ENCODE data around the gene TMEM247. TPM values are rescaled to one million over a fixed set of nuclear protein-coding genes. Genes with fewer than 3 reads are reported as not detected.

TMEM247 gene
- polyA plus RNA-seq (2012; rRNA removed), result not detected in 2 replicates
- polyA plus RNA-seq (2012; cell fraction: cytosol; rRNA removed), result not detected in 2 replicates
- polyA plus RNA-seq (2012; cell fraction: nucleus; rRNA removed), result not detected in 2 replicates

DNA sequence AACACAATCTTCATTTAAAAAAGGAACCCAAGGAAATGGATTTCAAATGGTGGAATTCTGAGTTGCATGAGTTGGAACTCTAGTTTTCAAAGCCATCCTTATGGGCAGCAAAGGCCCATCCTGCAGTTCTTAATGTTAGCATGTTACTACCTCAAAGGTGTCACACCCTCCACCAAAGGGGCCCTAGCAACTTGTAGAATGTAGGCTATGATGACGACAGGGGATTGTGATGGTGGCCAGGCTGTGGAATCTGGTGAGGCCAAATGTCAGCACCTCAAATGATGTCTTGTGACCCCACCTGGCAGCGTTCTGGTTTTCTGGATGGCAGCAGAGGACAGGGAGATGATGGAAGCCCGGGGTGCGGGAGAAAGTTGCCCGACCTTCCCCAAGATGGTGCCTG, at the start of gene TMEM247:
Gene TMEM247, plus strand, starts transcription at position 301 of the 400 bp plus-strand sequence.
- ChIA-PET CTCF (no interaction called here), POLR2A (no interaction called here)

DNA sequence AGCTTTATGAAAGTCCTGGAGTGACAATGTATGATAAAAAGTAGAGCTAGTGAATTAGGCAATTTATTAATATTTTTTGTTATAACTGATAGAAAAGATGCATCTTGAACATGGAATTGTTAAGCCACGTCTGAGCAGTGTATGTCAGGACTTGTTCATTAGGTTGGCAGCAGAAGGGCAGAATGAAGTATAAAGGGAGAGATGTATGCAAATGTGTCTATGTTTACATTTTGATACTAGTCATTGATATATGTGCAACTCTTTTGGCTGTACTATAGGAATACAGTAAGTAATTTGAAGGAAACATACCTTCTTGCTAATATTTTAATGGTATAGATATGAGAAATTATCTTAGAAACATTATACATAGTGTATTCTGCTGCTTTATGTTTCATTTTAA, 49.0 kb upstream of the TMEM247 start:
- no peaks in the 10 kb centered on the region for H3K36me3 ChIP-seq (replicated peaks in 1 of 2; ENCODE audit: control insufficient read depth in 1 of 2, insufficient read depth in 2 of 2, low read length in 1 of 2)
- DNase-seq, result no peak
- 61% methylated on average over 1 of the region's 1 CpG for WGBS (ENCODE audit: low lambda C conversion rate)
- H3K27me3 ChIP-seq (ENCODE audit: insufficient read depth), result no peaks in the 10 kb centered on the region
- no peak overlapping the region for H2AFZ ChIP-seq (ENCODE audit: low read depth)
- CTCF ChIA-PET, result interaction anchor here (1.0 to 1.3 kb wide), 2 partner anchors 10 to 50 kb away, joined by 3 read pairs; no protein-coding TSS in a partner anchor
- no peaks in the 10 kb centered on the region for H3K79me2 ChIP-seq (ENCODE audit: insufficient read depth)
- peaks cover 0 to 6% of the 10 kb centered on the region in 2 experiments; a peak in 1 of 4 replicates for H3K4me1 ChIP-seq (ENCODE audit: control insufficient read depth in 1 of 2, insufficient read depth in 2 of 2, low read depth in 1 of 2, low read length in 1 of 2)
- H3K4me2 ChIP-seq, result no peak overlapping the region
- no peak overlapping the region for H3K4me3 ChIP-seq (ENCODE audit: low read depth in 2 of 2, low read length in 1 of 2)
- no peak overlapping the region for H3K9ac ChIP-seq
- no peak overlapping the region for H3K27ac ChIP-seq (ENCODE audit: low read depth in 2 of 2, low read length in 1 of 2)
- H3K9me3 ChIP-seq, result peaks cover 5% of the 10 kb centered on the region; the same call in 1 of the 2 replicates
- no peaks in the 10 kb centered on the region for H4K20me1 ChIP-seq (ENCODE audit: insufficient read depth)
- H3F3A ChIP-seq (replicated peaks; ENCODE audit: insufficient read depth), result no peaks in the 10 kb centered on the region
- POLR2A ChIA-PET, result no interaction called here
- no peaks in the 10 kb centered on the region for H3K9me2 ChIP-seq
- no peak for TF ChIP-seq YY1 (IDR thresholded peaks at IDR 0.05; ENCODE audit: low read depth)
- TF ChIP-seq, protein P1, sequence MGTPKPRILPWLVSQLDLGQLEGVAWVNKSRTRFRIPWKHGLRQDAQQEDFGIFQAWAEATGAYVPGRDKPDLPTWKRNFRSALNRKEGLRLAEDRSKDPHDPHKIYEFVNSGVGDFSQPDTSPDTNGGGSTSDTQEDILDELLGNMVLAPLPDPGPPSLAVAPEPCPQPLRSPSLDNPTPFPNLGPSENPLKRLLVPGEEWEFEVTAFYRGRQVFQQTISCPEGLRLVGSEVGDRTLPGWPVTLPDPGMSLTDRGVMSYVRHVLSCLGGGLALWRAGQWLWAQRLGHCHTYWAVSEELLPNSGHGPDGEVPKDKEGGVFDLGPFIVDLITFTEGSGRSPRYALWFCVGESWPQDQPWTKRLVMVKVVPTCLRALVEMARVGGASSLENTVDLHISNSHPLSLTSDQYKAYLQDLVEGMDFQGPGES (IDR thresholded peaks at IDR 0.05; ENCODE audit: low read depth, low read length), result no peak
- TF ChIP-seq ELF1 (IDR thresholded peaks at IDR 0.05), result no peak
- no peak for TF ChIP-seq TAF1 (IDR thresholded peaks at IDR 0.05; ENCODE audit: borderline replicate concordance, low read depth, low read length)
- no peak for TF ChIP-seq SMC3 (IDR thresholded peaks at IDR 0.05; ENCODE audit: low read depth, low read length)
- TF ChIP-seq, protein P2, sequence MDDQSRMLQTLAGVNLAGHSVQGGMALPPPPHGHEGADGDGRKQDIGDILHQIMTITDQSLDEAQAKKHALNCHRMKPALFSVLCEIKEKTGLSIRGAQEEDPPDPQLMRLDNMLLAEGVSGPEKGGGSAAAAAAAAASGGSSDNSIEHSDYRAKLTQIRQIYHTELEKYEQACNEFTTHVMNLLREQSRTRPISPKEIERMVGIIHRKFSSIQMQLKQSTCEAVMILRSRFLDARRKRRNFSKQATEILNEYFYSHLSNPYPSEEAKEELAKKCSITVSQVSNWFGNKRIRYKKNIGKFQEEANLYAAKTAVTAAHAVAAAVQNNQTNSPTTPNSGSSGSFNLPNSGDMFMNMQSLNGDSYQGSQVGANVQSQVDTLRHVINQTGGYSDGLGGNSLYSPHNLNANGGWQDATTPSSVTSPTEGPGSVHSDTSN (IDR thresholded peaks at IDR 0.05), result no peak
- TF ChIP-seq, protein P3, sequence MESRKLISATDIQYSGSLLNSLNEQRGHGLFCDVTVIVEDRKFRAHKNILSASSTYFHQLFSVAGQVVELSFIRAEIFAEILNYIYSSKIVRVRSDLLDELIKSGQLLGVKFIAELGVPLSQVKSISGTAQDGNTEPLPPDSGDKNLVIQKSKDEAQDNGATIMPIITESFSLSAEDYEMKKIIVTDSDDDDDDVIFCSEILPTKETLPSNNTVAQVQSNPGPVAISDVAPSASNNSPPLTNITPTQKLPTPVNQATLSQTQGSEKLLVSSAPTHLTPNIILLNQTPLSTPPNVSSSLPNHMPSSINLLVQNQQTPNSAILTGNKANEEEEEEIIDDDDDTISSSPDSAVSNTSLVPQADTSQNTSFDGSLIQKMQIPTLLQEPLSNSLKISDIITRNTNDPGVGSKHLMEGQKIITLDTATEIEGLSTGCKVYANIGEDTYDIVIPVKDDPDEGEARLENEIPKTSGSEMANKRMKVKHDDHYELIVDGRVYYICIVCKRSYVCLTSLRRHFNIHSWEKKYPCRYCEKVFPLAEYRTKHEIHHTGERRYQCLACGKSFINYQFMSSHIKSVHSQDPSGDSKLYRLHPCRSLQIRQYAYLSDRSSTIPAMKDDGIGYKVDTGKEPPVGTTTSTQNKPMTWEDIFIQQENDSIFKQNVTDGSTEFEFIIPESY (IDR thresholded peaks at IDR 0.05; ENCODE audit: borderline replicate concordance, low read depth), result no peak
- no peak for TF ChIP-seq NFIC (IDR thresholded peaks at IDR 0.05; ENCODE audit: borderline replicate concordance)
- no peak for TF ChIP-seq GABPA (IDR thresholded peaks at IDR 0.05; ENCODE audit: low read depth)
- TF ChIP-seq SIN3A (IDR thresholded peaks at IDR 0.05; ENCODE audit: borderline replicate concordance, low read depth, low read length), result no peak
- no peak for TF ChIP-seq FOXM1 (IDR thresholded peaks at IDR 0.05; ENCODE audit: low read depth)
- TF ChIP-seq NRF1 (IDR thresholded peaks at IDR 0.05; ENCODE audit: low read depth, low read length), result no peak

More for the DNA sequence above, at the start of gene TMEM247:
- H3K79me2 ChIP-seq (ENCODE audit: insufficient read depth), result no peaks in the 10 kb centered on the region
- no peaks in the 10 kb centered on the region for H3K36me3 ChIP-seq (replicated peaks in 1 of 2; ENCODE audit: control insufficient read depth in 1 of 2, insufficient read depth in 2 of 2, low read length in 1 of 2)
- H3K9me3 ChIP-seq, result no peaks in the 10 kb centered on the region
- H3K9ac ChIP-seq, result no peak within 1 kb of the TSS
- no peaks in the 10 kb centered on the region for H3K27me3 ChIP-seq (ENCODE audit: insufficient read depth)
- no peak within 1 kb of the TSS for H3K4me3 ChIP-seq (ENCODE audit: low read depth in 2 of 2, low read length in 1 of 2)
- H2AFZ ChIP-seq (ENCODE audit: low read depth), result no peak within 1 kb of the TSS
- peaks cover 0 to 9% of the 10 kb centered on the region in 2 experiments; a peak in 2 of 4 replicates for H3K4me1 ChIP-seq (ENCODE audit: control insufficient read depth in 1 of 2, insufficient read depth in 2 of 2, low read depth in 1 of 2, low read length in 1 of 2)
- TF ChIP-seq, protein P4, sequence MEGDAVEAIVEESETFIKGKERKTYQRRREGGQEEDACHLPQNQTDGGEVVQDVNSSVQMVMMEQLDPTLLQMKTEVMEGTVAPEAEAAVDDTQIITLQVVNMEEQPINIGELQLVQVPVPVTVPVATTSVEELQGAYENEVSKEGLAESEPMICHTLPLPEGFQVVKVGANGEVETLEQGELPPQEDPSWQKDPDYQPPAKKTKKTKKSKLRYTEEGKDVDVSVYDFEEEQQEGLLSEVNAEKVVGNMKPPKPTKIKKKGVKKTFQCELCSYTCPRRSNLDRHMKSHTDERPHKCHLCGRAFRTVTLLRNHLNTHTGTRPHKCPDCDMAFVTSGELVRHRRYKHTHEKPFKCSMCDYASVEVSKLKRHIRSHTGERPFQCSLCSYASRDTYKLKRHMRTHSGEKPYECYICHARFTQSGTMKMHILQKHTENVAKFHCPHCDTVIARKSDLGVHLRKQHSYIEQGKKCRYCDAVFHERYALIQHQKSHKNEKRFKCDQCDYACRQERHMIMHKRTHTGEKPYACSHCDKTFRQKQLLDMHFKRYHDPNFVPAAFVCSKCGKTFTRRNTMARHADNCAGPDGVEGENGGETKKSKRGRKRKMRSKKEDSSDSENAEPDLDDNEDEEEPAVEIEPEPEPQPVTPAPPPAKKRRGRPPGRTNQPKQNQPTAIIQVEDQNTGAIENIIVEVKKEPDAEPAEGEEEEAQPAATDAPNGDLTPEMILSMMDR (IDR thresholded peaks at IDR 0.05), result no peak
- no peak for TF ChIP-seq SIN3A (IDR thresholded peaks at IDR 0.05; ENCODE audit: borderline replicate concordance, low read depth, low read length)
- no peak for TF ChIP-seq MEF2A (IDR thresholded peaks at IDR 0.05; ENCODE audit: borderline replicate concordance, low read depth)
- TF ChIP-seq, protein P5, sequence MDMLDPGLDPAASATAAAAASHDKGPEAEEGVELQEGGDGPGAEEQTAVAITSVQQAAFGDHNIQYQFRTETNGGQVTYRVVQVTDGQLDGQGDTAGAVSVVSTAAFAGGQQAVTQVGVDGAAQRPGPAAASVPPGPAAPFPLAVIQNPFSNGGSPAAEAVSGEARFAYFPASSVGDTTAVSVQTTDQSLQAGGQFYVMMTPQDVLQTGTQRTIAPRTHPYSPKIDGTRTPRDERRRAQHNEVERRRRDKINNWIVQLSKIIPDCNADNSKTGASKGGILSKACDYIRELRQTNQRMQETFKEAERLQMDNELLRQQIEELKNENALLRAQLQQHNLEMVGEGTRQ (IDR thresholded peaks at IDR 0.05; ENCODE audit: borderline replicate concordance, low read depth, low read length), result no peak
- TF ChIP-seq EZH2phosphoT487 (IDR thresholded peaks at IDR 0.05; ENCODE audit: borderline replicate concordance, low read depth), result no peak
- TF ChIP-seq TEAD4 (IDR thresholded peaks at IDR 0.05; ENCODE audit: borderline replicate concordance, insufficient read depth), result no peak
- TF ChIP-seq EP300 (IDR thresholded peaks at IDR 0.05; ENCODE audit: borderline replicate concordance in 1 of 2, low read depth in 1 of 2, low read length in 1 of 2), result no peak
- no peak for TF ChIP-seq FOSL2 (IDR thresholded peaks at IDR 0.05; ENCODE audit: borderline replicate concordance, low read depth)
- TF ChIP-seq, protein P2 (IDR thresholded peaks at IDR 0.05), result no peak
- peaks cover 15% of the 10 kb centered on the region for H3F3A ChIP-seq (replicated peaks; ENCODE audit: insufficient read depth)
- H4K20me1 ChIP-seq (ENCODE audit: insufficient read depth), result no peaks in the 10 kb centered on the region
- 79% methylated on average over 5 of the region's 5 CpGs for WGBS (ENCODE audit: low lambda C conversion rate)
- H3K4me2 ChIP-seq, result no peak within 1 kb of the TSS
- H3K9me2 ChIP-seq, result no peaks in the 10 kb centered on the region
- DNase-seq, result no peak
- no peak within 1 kb of the TSS for H3K27ac ChIP-seq (ENCODE audit: low read depth in 2 of 2, low read length in 1 of 2)

All from SK-N-SH (cell line).